Activated B cell treated with CpG ODN at 0.5 μM for 24 hours (primary cell): ENCODE results near the gene TNFAIP8. TPM values are rescaled to one million over a fixed set of nuclear protein-coding genes. Genes with fewer than 3 reads are reported as not detected.

Source experiments
- ATAC-seq: fragments of 200-7000 bp; cut with Tn5 transposase; one replicate; pipeline ENCODE4 v1.10.0; 2021; ENCODE audit warnings: low read depth, mild to moderate bottlenecking, moderate library complexity
- CTCF ChIA-PET: fragments of 350-600 bp; sonication (Branson Sonifier 250); formaldehyde crosslinking; loops from one replicate; lab custom pipeline; 2021; ENCODE audit warnings: antibody characterized with exemption; lab: Charles Lee
- POLR2A ChIA-PET: fragments of 350-600 bp; sonication (Branson Sonifier 250); formaldehyde crosslinking; loops from one replicate; lab custom pipeline; 2021; ENCODE audit warnings: antibody characterized with exemption; lab: Charles Lee
- DNase-seq: peaks from one replicate; pipeline ENCODE4 v3.0.0; 2022
- H3K27ac Mint-ChIP-seq: one replicate; pipeline ENCODE4 v1.8.0; 2020; ENCODE audit warnings: mixed read lengths
- H3K27me3 Mint-ChIP-seq: one replicate; pipeline ENCODE4 v1.8.0; 2021; ENCODE audit warnings: mixed read lengths
- H3K36me3 Mint-ChIP-seq: one replicate; pipeline ENCODE4 v1.8.0; 2021; ENCODE audit warnings: low read depth, mixed read lengths
- H3K4me1 Mint-ChIP-seq: one replicate; pipeline ENCODE4 v1.8.0; 2021; ENCODE audit warnings: mixed read lengths
- H3K4me3 Mint-ChIP-seq: one replicate; pipeline ENCODE4 v1.8.0; 2020; ENCODE audit warnings: mild to moderate bottlenecking, mixed read lengths
- H3K9me3 Mint-ChIP-seq: one replicate; pipeline ENCODE4 v1.8.0; 2020; ENCODE audit warnings: mixed read lengths
- CTCF ChIP-seq: fragments of 200-600 bp; IDR thresholded peaks from one replicate; pipeline ENCODE4 v1.8.0; 2022; ENCODE audit warnings: antibody characterized with exemption, mild to moderate bottlenecking
- intact Hi-C: fragments of 100-400 bp; cut with micrococcal nuclease; formaldehyde crosslinking; loops from one replicate; pipeline ENCODE4 v1.15.1; 2024
- total RNA-seq: library from RNA; stranded (reverse); gene quantifications from 2 replicates; pipeline ENCODE4 v1.2.3, GENCODE V29; 2022

Gene TNFAIP8
- total RNA-seq, 1 donor from 2014 or later = 135 TPM

- no peak for DNase-seq
- H3K36me3 Mint-ChIP-seq = peaks cover 8% of the 10 kb centered on the region
- peak overlapping the region; percentile 78 for H3K27ac Mint-ChIP-seq
- no peaks in the 10 kb centered on the region for H3K9me3 Mint-ChIP-seq
- CTCF ChIA-PET = interaction anchor here (1.3 kb wide), 1 partner anchor 15 kb away, joined by 3 read pairs; no protein-coding TSS in a partner anchor
- intact Hi-C loops = no loop called here
- no peaks in the 10 kb centered on the region for H3K27me3 Mint-ChIP-seq
- H3K4me3 Mint-ChIP-seq = no peak overlapping the region
- TF ChIP-seq CTCF = no peak
- POLR2A ChIA-PET = interaction anchor here (1.0 to 1.2 kb wide), 3 partner anchors 16 to 50 kb away, joined by 3 to 4 read pairs (median 3); partner anchors contain the start of gene TNFAIP8
- ATAC-seq = no peak
- peaks cover 92% of the 10 kb centered on the region for H3K4me1 Mint-ChIP-seq
These were observed 34.1 kb upstream of the TNFAIP8 start for GRCh38 chr5:119321569-119322311.

- intact Hi-C loops = no loop called here
- ChIA-PET POLR2A (interaction anchor here (1.0 to 1.2 kb wide), 3 partner anchors 15 to 50 kb away, joined by 3 to 4 read pairs (median 3); partner anchors contain the start of gene TNFAIP8), CTCF (interaction anchor here (0.8 to 1.3 kb wide), 2 partner anchors 10 to 14 kb away, joined by 3 to 4 read pairs; no protein-coding TSS in a partner anchor)
- Mint-ChIP-seq H3K27ac (peak overlapping the region; percentile 78), H3K4me1 (peaks cover 96% of the 10 kb centered on the region), H3K27me3 (no peaks in the 10 kb centered on the region), H3K36me3 (peaks cover 8% of the 10 kb centered on the region), H3K4me3 (no peak overlapping the region), H3K9me3 (no peaks in the 10 kb centered on the region)
- TF ChIP-seq CTCF = no peak
- DNase-seq (no peak), ATAC-seq (no peak)
These were observed 33.4 kb upstream of the TNFAIP8 start for GRCh38 chr5:119322312-119322947.

GRCh38 chr5:119322948-119323537 is 32.8 kb upstream of the TNFAIP8 start:
- DNase-seq (no peak), ATAC-seq (no peak)
- POLR2A ChIA-PET = interaction anchor here (1.1 to 1.5 kb wide), 2 partner anchors 49 to 55 kb away, joined by 3 to 4 read pairs; no protein-coding TSS in a partner anchor
- Mint-ChIP-seq H3K36me3 (peaks cover 8% of the 10 kb centered on the region), H3K4me1 (peaks cover 95% of the 10 kb centered on the region), H3K27ac (peak overlapping the region; percentile 78), H3K9me3 (no peaks in the 10 kb centered on the region), H3K4me3 (no peak overlapping the region), H3K27me3 (no peaks in the 10 kb centered on the region)
- CTCF ChIA-PET = interaction anchor here (0.8 kb wide), 1 partner anchor 9 kb away, joined by 4 read pairs; no protein-coding TSS in a partner anchor
- TF ChIP-seq CTCF = no peak
- intact Hi-C loops = loop anchor here (1.0 kb wide), 1 partner anchor 10 kb away; no protein-coding TSS in a partner anchor

- intact Hi-C loops = loop anchor here (1.0 kb wide), 1 partner anchor 10 kb away; no protein-coding TSS in a partner anchor
- DNase-seq (no peak), ATAC-seq (no peak)
- POLR2A ChIA-PET = interaction anchor here (0.6 to 1.5 kb wide), 3 partner anchors 15 to 78 kb away, joined by 3 to 20 read pairs (median 6); no protein-coding TSS in a partner anchor
- CTCF ChIA-PET = no interaction called here
- TF ChIP-seq CTCF = no peak
- no peaks in the 10 kb centered on the region for H3K27me3 Mint-ChIP-seq
- H3K4me1 Mint-ChIP-seq = peaks cover 95% of the 10 kb centered on the region
- peaks cover 12% of the 10 kb centered on the region for H3K36me3 Mint-ChIP-seq
- H3K27ac Mint-ChIP-seq = peak overlapping the region; percentile 78
- no peaks in the 10 kb centered on the region for H3K9me3 Mint-ChIP-seq
- H3K4me3 Mint-ChIP-seq = no peak overlapping the region
These were observed 32.2 kb upstream of the TNFAIP8 start for GRCh38 chr5:119323601-119324000.
